HepG2 (cell line): ENCODE data around the gene B3GNT5. TPM values are rescaled to one million over a fixed set of nuclear protein-coding genes. Genes with fewer than 3 reads are reported as not detected.

Experiments
- GFI1 ChIP-seq: sonication (generic); formaldehyde crosslinking; IDR thresholded peaks from 2 replicates; pipeline ENCODE4 v1.5.0; 2020; ENCODE audit warnings: missing genetic modification reagents, mild to moderate bottlenecking, borderline replicate concordance
- MAF1 ChIP-seq: sonication (generic); formaldehyde crosslinking; IDR thresholded peaks from 2 replicates; pipeline ENCODE4 v1.5.0; 2020; ENCODE audit warnings: missing genetic modification reagents, borderline replicate concordance
- ZNF382 ChIP-seq: sonication (generic); formaldehyde crosslinking; IDR thresholded peaks from 2 replicates; pipeline ENCODE4 v1.5.0; 2020; ENCODE audit warnings: missing genetic modification reagents, mild to moderate bottlenecking, borderline replicate concordance
- ZNF510 ChIP-seq: sonication (generic); formaldehyde crosslinking; IDR thresholded peaks from 2 replicates; pipeline ENCODE4 v1.4.0; 2020; ENCODE audit warnings: low read depth, mild to moderate bottlenecking, missing genetic modification reagents
- ZNF614 ChIP-seq: IDR thresholded peaks from 2 replicates; pipeline ENCODE4 v1.6.1; 2018; ENCODE audit warnings: missing biosample characterization, missing genetic modification reagents, inconsistent platforms, borderline replicate concordance
- polyA plus RNA-seq, 8 experiments: library from polyadenylated mRNA; depleted of rRNA in 3 of 8; stranded (reverse) in 7 of 8; unstranded in 1 of 8; fragments of >200 nt; fragmentation: Illumina TruSeq in 4 of 8; extraction: Trizol in 4 of 8; gene quantifications; 2 replicates each; pipeline versions ENCODE4 v1.2.1 to v1.2.3, GENCODE V29; 2011 to 2016; ENCODE audit warnings: low read depth in 4 of 8, missing spikeins in 1 of 8, mixed read lengths in 1 of 8; ENCODE audit not compliant: insufficient read depth in 1 of 8
- total RNA-seq, 5 experiments: library from RNA; depleted of rRNA; stranded (reverse); fragments of >200 nt; fragmentation: Illumina TruSeq; extraction: Trizol; gene quantifications; 2 replicates each; pipeline ENCODE4 v1.2.3, GENCODE V29; 2016; ENCODE audit warnings: low read depth in 1 of 5
- TF ChIP-seq, protein P1 (sequence below): sonication (generic); formaldehyde crosslinking; IDR thresholded peaks from 2 replicates; pipeline ENCODE4 v1.4.0; 2020; ENCODE audit warnings: missing genetic modification reagents
- TF ChIP-seq, protein P2 (sequence below): sonication (generic); formaldehyde crosslinking; IDR thresholded peaks from 2 replicates; pipeline ENCODE4 v1.4.0; 2020; ENCODE audit warnings: mild to moderate bottlenecking, missing genetic modification reagents
- TF ChIP-seq, protein P3 (sequence below): sonication (generic); formaldehyde crosslinking; conservative IDR thresholded peaks from 2 replicates; pipeline ENCODE4 v1.8.0; 2022; ENCODE audit warnings: missing genetic modification reagents

The B3GNT5 gene
- total and polyA plus RNA-seq, 2 of the 13 experiments (the other 11 are each of a cell fraction or from before 2014, with no cell fraction given), result not detected

DNA sequence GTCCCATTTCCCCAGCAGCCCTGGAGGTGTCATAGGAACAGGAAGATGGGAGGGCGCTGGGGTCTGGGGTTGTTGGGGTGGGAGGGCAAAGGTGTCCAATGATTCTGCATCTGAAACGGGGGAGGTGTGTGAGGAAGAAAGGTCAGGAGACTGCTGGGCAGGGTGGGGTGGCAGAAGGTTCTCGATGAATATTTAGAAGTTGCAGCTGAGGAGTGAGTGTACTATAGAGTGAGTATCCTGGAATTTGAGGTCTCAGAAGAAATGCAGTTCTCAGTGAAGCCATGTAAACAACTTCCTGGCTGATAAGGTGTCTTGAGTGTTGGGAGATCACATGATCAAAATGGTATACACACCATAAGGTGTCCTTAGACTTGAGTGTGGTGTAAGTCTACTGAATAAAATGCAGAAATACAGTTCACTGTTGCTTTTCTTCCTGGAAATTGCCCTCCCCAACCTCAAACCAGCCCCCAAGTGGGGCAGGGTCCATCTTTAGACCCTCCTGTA is 9.9 kb downstream of the B3GNT5 start (continued):
- TF ChIP-seq, protein P1, sequence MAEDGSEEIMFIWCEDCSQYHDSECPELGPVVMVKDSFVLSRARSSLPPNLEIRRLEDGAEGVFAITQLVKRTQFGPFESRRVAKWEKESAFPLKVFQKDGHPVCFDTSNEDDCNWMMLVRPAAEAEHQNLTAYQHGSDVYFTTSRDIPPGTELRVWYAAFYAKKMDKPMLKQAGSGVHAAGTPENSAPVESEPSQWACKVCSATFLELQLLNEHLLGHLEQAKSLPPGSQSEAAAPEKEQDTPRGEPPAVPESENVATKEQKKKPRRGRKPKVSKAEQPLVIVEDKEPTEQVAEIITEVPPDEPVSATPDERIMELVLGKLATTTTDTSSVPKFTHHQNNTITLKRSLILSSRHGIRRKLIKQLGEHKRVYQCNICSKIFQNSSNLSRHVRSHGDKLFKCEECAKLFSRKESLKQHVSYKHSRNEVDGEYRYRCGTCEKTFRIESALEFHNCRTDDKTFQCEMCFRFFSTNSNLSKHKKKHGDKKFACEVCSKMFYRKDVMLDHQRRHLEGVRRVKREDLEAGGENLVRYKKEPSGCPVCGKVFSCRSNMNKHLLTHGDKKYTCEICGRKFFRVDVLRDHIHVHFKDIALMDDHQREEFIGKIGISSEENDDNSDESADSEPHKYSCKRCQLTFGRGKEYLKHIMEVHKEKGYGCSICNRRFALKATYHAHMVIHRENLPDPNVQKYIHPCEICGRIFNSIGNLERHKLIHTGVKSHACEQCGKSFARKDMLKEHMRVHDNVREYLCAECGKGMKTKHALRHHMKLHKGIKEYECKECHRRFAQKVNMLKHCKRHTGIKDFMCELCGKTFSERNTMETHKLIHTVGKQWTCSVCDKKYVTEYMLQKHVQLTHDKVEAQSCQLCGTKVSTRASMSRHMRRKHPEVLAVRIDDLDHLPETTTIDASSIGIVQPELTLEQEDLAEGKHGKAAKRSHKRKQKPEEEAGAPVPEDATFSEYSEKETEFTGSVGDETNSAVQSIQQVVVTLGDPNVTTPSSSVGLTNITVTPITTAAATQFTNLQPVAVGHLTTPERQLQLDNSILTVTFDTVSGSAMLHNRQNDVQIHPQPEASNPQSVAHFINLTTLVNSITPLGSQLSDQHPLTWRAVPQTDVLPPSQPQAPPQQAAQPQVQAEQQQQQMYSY (CRISPR knock-in tag), result no peak
- TF ChIP-seq GFI1 (CRISPR knock-in tag) (no peak), ZNF382 (CRISPR knock-in tag) (no peak), MAF1 (CRISPR knock-in tag) (no peak), ZNF510 (CRISPR knock-in tag) (no peak), ZNF614 (CRISPR knock-in tag) (no peak)
- TF ChIP-seq, protein P2, sequence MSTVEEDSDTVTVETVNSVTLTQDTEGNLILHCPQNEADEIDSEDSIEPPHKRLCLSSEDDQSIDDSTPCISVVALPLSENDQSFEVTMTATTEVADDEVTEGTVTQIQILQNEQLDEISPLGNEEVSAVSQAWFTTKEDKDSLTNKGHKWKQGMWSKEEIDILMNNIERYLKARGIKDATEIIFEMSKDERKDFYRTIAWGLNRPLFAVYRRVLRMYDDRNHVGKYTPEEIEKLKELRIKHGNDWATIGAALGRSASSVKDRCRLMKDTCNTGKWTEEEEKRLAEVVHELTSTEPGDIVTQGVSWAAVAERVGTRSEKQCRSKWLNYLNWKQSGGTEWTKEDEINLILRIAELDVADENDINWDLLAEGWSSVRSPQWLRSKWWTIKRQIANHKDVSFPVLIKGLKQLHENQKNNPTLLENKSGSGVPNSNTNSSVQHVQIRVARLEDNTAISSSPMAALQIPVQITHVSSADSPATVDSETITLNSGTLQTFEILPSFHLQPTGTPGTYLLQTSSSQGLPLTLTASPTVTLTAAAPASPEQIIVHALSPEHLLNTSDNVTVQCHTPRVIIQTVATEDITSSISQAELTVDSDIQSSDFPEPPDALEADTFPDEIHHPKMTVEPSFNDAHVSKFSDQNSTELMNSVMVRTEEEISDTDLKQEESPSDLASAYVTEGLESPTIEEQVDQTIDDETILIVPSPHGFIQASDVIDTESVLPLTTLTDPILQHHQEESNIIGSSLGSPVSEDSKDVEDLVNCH, result no peak
- TF ChIP-seq, protein P3, sequence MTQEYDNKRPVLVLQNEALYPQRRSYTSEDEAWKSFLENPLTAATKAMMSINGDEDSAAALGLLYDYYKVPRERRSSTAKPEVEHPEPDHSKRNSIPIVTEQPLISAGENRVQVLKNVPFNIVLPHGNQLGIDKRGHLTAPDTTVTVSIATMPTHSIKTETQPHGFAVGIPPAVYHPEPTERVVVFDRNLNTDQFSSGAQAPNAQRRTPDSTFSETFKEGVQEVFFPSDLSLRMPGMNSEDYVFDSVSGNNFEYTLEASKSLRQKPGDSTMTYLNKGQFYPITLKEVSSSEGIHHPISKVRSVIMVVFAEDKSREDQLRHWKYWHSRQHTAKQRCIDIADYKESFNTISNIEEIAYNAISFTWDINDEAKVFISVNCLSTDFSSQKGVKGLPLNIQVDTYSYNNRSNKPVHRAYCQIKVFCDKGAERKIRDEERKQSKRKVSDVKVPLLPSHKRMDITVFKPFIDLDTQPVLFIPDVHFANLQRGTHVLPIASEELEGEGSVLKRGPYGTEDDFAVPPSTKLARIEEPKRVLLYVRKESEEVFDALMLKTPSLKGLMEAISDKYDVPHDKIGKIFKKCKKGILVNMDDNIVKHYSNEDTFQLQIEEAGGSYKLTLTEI (CRISPR knock-in tag), result no peak
